ENCODE results near the gene NTSR1.

DNA sequence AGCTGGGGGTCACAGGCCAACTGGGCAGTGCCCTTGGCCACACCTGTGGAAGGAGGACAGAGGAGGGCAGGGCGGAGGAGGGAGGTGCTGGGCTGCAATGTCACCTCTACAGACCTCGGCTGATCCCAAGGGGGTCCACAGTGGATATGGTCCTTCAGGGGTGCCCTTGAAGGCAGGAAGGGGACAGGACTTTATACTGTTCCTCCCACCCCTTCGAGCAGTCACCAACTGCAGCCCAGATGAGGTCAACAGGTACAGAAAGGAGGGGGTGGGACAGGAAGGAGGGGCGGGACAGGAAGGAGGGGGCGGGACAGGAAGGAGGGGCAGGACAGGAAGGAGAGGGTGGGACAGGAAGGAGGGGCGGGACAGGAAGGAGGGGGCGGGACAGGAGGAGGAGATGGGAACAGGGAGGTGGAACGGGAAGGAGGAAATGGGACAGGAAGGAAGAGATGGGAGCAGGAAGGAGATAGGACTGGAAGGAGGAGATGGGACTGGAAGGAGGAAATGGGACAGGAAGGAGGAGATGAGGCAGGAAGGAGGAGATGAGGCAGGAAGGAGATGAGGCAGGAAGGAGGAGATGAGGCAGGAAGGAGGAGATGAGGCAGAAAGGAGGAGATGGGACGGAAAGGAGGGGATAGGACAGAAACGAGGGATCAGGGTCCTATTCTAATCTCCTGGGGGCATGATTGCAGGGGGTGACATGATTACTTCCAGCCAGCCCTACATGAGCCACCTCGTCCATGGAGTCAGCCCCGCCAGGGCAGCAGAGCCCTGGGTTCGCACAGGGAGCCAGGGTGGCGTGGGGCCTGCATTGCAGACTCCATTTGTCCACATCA is 68.3 kb downstream of the NTSR1 start:
- no peak for TF ChIP-seq ZNF274 (IDR thresholded peaks at IDR 0.05; ENCODE audit: low read depth, low read length)
- TF ChIP-seq YY1 (IDR thresholded peaks at IDR 0.05; ENCODE audit: insufficient read depth, insufficient read length) = no peak
- TF ChIP-seq SUZ12 (IDR thresholded peaks at IDR 0.05; ENCODE audit: extremely low read depth, insufficient read depth, insufficient read length) = no peak

All from NT2/D1 (cell line).